Neuronal stem cell (in vitro differentiated cells): Measurements from ENCODE around the gene LLGL2.
A peak's percentile ranks its signal among the peaks of the same experiment; 100 is the strongest.
"Not testable (repeated sequence)": the region's sequence is repeated elsewhere in the genome, so short reads cannot be mapped to it uniquely, and the experiment has no call there.

Experiments used
- DNase-seq: peaks from one replicate; pipeline ENCODE4 v3.0.0-alpha.2; 2013; ENCODE audit warnings: low spot score
- H2AFZ ChIP-seq: one replicate; pipeline ENCODE4 v1.6.1; 2013; ENCODE audit warnings: mild to moderate bottlenecking, low read length, inconsistent platforms
- H2AK5ac ChIP-seq: 2 replicates; pipeline ENCODE4 v1.6.1; 2013; ENCODE audit warnings: low read depth, mild to moderate bottlenecking, inconsistent platforms, low read length, moderate library complexity, mixed read lengths
- H2BK120ac ChIP-seq: 2 replicates; pipeline ENCODE4 v1.6.1; 2013; ENCODE audit warnings: low read depth, mild to moderate bottlenecking, inconsistent platforms, low read length, moderate library complexity, mixed read lengths
- H2BK12ac ChIP-seq: one replicate; pipeline ENCODE4 v1.6.1; 2013; ENCODE audit warnings: low read length, inconsistent platforms
- H2BK15ac ChIP-seq: 2 replicates; pipeline ENCODE4 v1.6.1; 2013; ENCODE audit warnings: mild to moderate bottlenecking, low read length, inconsistent platforms, mixed read lengths
- H2BK5ac ChIP-seq: one replicate; pipeline ENCODE4 v1.6.1; 2013; ENCODE audit warnings: inconsistent platforms, mild to moderate bottlenecking, low read length, moderate library complexity
- H3K14ac ChIP-seq: one replicate; pipeline ENCODE4 v1.6.1; 2013; ENCODE audit warnings: low read length, inconsistent platforms
- H3K18ac ChIP-seq: 2 replicates; pipeline ENCODE4 v1.6.1; 2013; ENCODE audit warnings: low read length, inconsistent platforms
- H3K23ac ChIP-seq: 2 replicates; pipeline ENCODE4 v1.6.1; 2013; ENCODE audit warnings: low read depth, mild to moderate bottlenecking, mixed read lengths, low read length, inconsistent platforms; ENCODE audit not compliant: poor library complexity
- H3K27ac ChIP-seq: replicated peaks from 3 replicates; pipeline ENCODE4 v1.5.1; 2013; ENCODE audit warnings: low read length, inconsistent platforms
- H3K27me3 ChIP-seq, 3 experiments: 2 replicates each; pipeline ENCODE4 v1.6.1; 2013; ENCODE audit warnings: low read length in 3 of 3, mild to moderate bottlenecking in 2 of 3, inconsistent platforms in 1 of 3, low read depth in 1 of 3, mixed read lengths in 1 of 3, moderate library complexity in 1 of 3; ENCODE audit not compliant: control insufficient read depth in 3 of 3, insufficient read depth in 3 of 3
- H3K36me3 ChIP-seq, 2 donors: replicated peaks in 1 of 2; 2 replicates each; pipeline ENCODE4 v1.6.1; 2013; ENCODE audit warnings: low read length in 2 of 2; ENCODE audit not compliant: control insufficient read depth in 2 of 2, insufficient read depth in 2 of 2
- H3K4ac ChIP-seq: 2 replicates; pipeline ENCODE4 v1.6.1; 2013; ENCODE audit warnings: inconsistent platforms, mild to moderate bottlenecking, low read length, moderate library complexity
- H3K4me1 ChIP-seq, 2 donors: 1 replicate in 1 of 2; 2 replicates in 1 of 2; pipeline ENCODE4 v1.6.1; 2013; ENCODE audit warnings: low read length in 2 of 2, low read depth in 1 of 2; ENCODE audit not compliant: control insufficient read depth in 2 of 2, insufficient read depth in 1 of 2
- H3K4me2 ChIP-seq: one replicate; pipeline ENCODE4 v1.6.1; 2013; ENCODE audit warnings: mild to moderate bottlenecking, low read length, inconsistent platforms; ENCODE audit not compliant: insufficient read depth, poor library complexity, severe bottlenecking
- H3K4me3 ChIP-seq, 2 donors: 2 replicates each; pipeline ENCODE4 v1.5.1; 2013; ENCODE audit warnings: low read length in 2 of 2, mild to moderate bottlenecking in 2 of 2, inconsistent platforms in 1 of 2, moderate library complexity in 1 of 2
- H3K79me1 ChIP-seq: one replicate; pipeline ENCODE4 v1.6.1; 2013; ENCODE audit warnings: low read depth, mild to moderate bottlenecking, inconsistent platforms, low read length, moderate library complexity
- H3K9ac ChIP-seq: one replicate; pipeline ENCODE4 v1.6.1; 2013; ENCODE audit warnings: mild to moderate bottlenecking, low read depth, low read length, inconsistent platforms; ENCODE audit not compliant: poor library complexity
- H3K9me3 ChIP-seq, 2 donors: replicated peaks in 1 of 2; 2 replicates each; pipeline versions ENCODE3 to v1.6.1; 2013; ENCODE audit warnings: low read length in 2 of 2, mild to moderate bottlenecking in 2 of 2, inconsistent platforms in 1 of 2, low read depth in 1 of 2, mixed read lengths in 1 of 2, moderate library complexity in 1 of 2; ENCODE audit not compliant: control insufficient read depth in 2 of 2, insufficient read depth in 1 of 2
- H4K8ac ChIP-seq: one replicate; pipeline ENCODE4 v1.6.1; 2013; ENCODE audit warnings: low read depth, mild to moderate bottlenecking, inconsistent platforms, low read length, moderate library complexity
- H4K91ac ChIP-seq: one replicate; pipeline ENCODE4 v1.6.1; 2013; ENCODE audit warnings: low read length, low read depth, mild to moderate bottlenecking, inconsistent platforms; ENCODE audit not compliant: poor library complexity
- WGBS, 2 donors: extraction: QIAGEN DNeasy Blood & Tissue Kit; methylation state at CpG; one replicate each; pipeline ENCODE4 v1.1.7; 2013; ENCODE audit warnings: missing lambda C conversion rate in 2 of 2, mixed read lengths in 1 of 2; ENCODE audit not compliant: insufficient read length in 2 of 2, insufficient replicate concordance in 1 of 2; ENCODE audit errors: extremely low coverage in 2 of 2; 5-methylcytosine and 5-hydroxymethylcytosine counted together

The LLGL2 gene

GRCh38 chr17:75575197-75575596 lies 49.7 kb downstream of the LLGL2 start:
- H2BK12ac ChIP-seq, result no peak overlapping the region
- H3K27me3 ChIP-seq, result peaks cover 0 to 7% (median 0%) of the 10 kb centered on the region in 3 experiments
- H2AK5ac ChIP-seq, result no peak overlapping the region
- H2BK15ac ChIP-seq, result no peak overlapping the region
- H2BK5ac ChIP-seq, result no peak overlapping the region
- no CpG with 5 or more reads among the region's 10 CpGs for WGBS, 2 donors
- peaks cover 3% of the 10 kb centered on the region for H3K79me1 ChIP-seq
- H4K8ac ChIP-seq, result no peak overlapping the region
- H3K27ac ChIP-seq, result no peak overlapping the region
- H3K4ac ChIP-seq, result no peak overlapping the region
- H3K36me3 ChIP-seq, result peaks cover 0 to 4% of the 10 kb centered on the region in 2 donors
- H3K9ac ChIP-seq, result no peak overlapping the region
- H2AFZ ChIP-seq, result no peak overlapping the region
- no peak overlapping the region for H3K14ac ChIP-seq
- DNase-seq, result no peak
- H4K91ac ChIP-seq, result no peak overlapping the region
- no peak overlapping the region for H3K4me3 ChIP-seq
- peaks cover 0 to 2% of the 10 kb centered on the region in 2 donors for H3K9me3 ChIP-seq
- H3K4me2 ChIP-seq, result no peak overlapping the region
- H2BK120ac ChIP-seq, result no peak overlapping the region
- H3K4me1 ChIP-seq, result peaks cover 0 to 10% of the 10 kb centered on the region in 2 donors
- H3K18ac ChIP-seq, result no peak overlapping the region
- no peak overlapping the region for H3K23ac ChIP-seq

- peaks cover 0 to 2% of the 10 kb centered on the region in 2 donors for H3K9me3 ChIP-seq
- no peak overlapping the region for H3K4ac ChIP-seq
- no peak overlapping the region for H4K91ac ChIP-seq
- no peak overlapping the region for H3K18ac ChIP-seq
- no peak overlapping the region for H2BK5ac ChIP-seq
- peaks cover 3% of the 10 kb centered on the region for H3K79me1 ChIP-seq
- H2AK5ac ChIP-seq, result peak overlapping the region; percentile 86
- H4K8ac ChIP-seq, result no peak overlapping the region
- no peak overlapping the region for H3K27ac ChIP-seq
- no peak overlapping the region for H3K4me3 ChIP-seq
- H3K9ac ChIP-seq, result no peak overlapping the region
- H2BK12ac ChIP-seq, result no peak overlapping the region
- no peak overlapping the region for H3K4me2 ChIP-seq
- no peak for DNase-seq
- peaks cover 0 to 4% of the 10 kb centered on the region in 2 donors for H3K4me1 ChIP-seq
- H3K14ac ChIP-seq, result peak overlapping the region; percentile 47
- H3K27me3 ChIP-seq, result peaks cover 0 to 7% (median 0%) of the 10 kb centered on the region in 3 experiments
- no peak overlapping the region for H2BK15ac ChIP-seq
- WGBS, 2 donors, result no CpG with 5 or more reads among the region's 11 CpGs
- H3K36me3 ChIP-seq, result peaks cover 0 to 2% of the 10 kb centered on the region in 2 donors
- H2AFZ ChIP-seq, result no peak overlapping the region
- H2BK120ac ChIP-seq, result no peak overlapping the region
- H3K23ac ChIP-seq, result no peak overlapping the region
These were observed 50.2 kb downstream of the LLGL2 start for GRCh38 chr17:75575728-75576127.

GRCh38 chr17:75576661-75577060 lies 51.2 kb downstream of the LLGL2 start:
- H2BK120ac ChIP-seq, result no peak overlapping the region

GRCh38 chr17:75581121-75581725 lies 55.7 kb downstream of the LLGL2 start:
- not testable (repeated sequence) for H2BK120ac ChIP-seq, H3K14ac ChIP-seq, H4K91ac ChIP-seq, H3K4ac ChIP-seq, H3K9me3 ChIP-seq, H2BK15ac ChIP-seq, H3K9ac ChIP-seq, DNase-seq, H3K27me3 ChIP-seq, H3K36me3 ChIP-seq, H4K8ac ChIP-seq, H3K27ac ChIP-seq, H3K4me1 ChIP-seq, H3K4me2 ChIP-seq, H3K23ac ChIP-seq, H2AK5ac ChIP-seq, H3K4me3 ChIP-seq, H2BK12ac ChIP-seq, H3K79me1 ChIP-seq
- peak overlapping the region; percentile 24 for H2BK5ac ChIP-seq
- peak overlapping the region; percentile 49 for H2AFZ ChIP-seq
- peak overlapping the region; percentile 38 for H3K18ac ChIP-seq
- no CpG with 5 or more reads among the region's 23 CpGs for WGBS, 2 donors

More at GRCh38 chr17:75576661-75577060, 51.2 kb downstream of the LLGL2 start:
- DNase-seq, result no peak
- Histone ChIP-seq H4K8ac (no peak overlapping the region), H3K79me1 (peaks cover 3% of the 10 kb centered on the region), H3K27me3 (peaks cover 0 to 7% (median 0%) of the 10 kb centered on the region in 3 experiments), H3K23ac (no peak overlapping the region), H3K4me2 (no peak overlapping the region), H3K18ac (no peak overlapping the region), H3K9ac (no peak overlapping the region), H2AFZ (no peak overlapping the region), H2BK5ac (no peak overlapping the region), H2BK12ac (no peak overlapping the region), H3K9me3 (peaks cover 0 to 2% of the 10 kb centered on the region in 2 donors), H3K4ac (no peak overlapping the region), H2AK5ac (no peak overlapping the region), H2BK15ac (no peak overlapping the region), H3K4me3 (no peak overlapping the region), H3K36me3 (peaks cover 0 to 2% of the 10 kb centered on the region in 2 donors), H3K4me1 (no peaks in the 10 kb centered on the region), H4K91ac (no peak overlapping the region), H3K14ac (no peak overlapping the region), H3K27ac (no peak overlapping the region)
- no CpG with 5 or more reads among the region's 15 CpGs for WGBS, 2 donors
